A673 (cell line): Measurements from ENCODE around the gene TAF4. TPM values are rescaled to one million over a fixed set of nuclear protein-coding genes. Genes with fewer than 3 reads are reported as not detected.

ENCODE experiments used
- BruUV-seq: library from RNA; stranded (reverse); fragments of 400-500 nt; replicated peaks from 2 replicates; lab custom pipeline; 2021; lab: Mats Ljungman, UMichigan
- CTCF ChIA-PET: fragments of 300-600 bp; sonication (Branson Sonifier 250); formaldehyde crosslinking; loops from one replicate; lab custom pipeline; 2022; ENCODE audit warnings: antibody characterized with exemption; lab: Charles Lee
- POLR2A ChIA-PET: fragments of 300-600 bp; sonication (Branson Sonifier 250); formaldehyde crosslinking; loops from one replicate; lab custom pipeline; 2022; ENCODE audit warnings: antibody characterized with exemption; ENCODE audit not compliant: low non-redundant PET; lab: Charles Lee
- DNase-seq: peaks from one replicate; pipeline ENCODE4 v3.0.0-alpha.2; 2015; ENCODE audit warnings: low spot score
- H3K27ac ChIP-seq: fragments of 200-600 bp; sonication (generic); 2 replicates; pipeline ENCODE4 v1.5.1; 2016; ENCODE audit warnings: mixed run types, low read depth, mild to moderate bottlenecking, mixed read lengths, antibody characterized with exemption, low read length; ENCODE audit not compliant: poor library complexity, severe bottlenecking
- H3K27me3 ChIP-seq: fragments of 200-600 bp; sonication (generic); replicated peaks from 2 replicates; pipeline ENCODE4 v1.6.1; 2017; ENCODE audit warnings: mixed run types, low read depth, mild to moderate bottlenecking, mixed read lengths, antibody characterized with exemption, low read length; ENCODE audit not compliant: insufficient read depth, poor library complexity
- H3K36me3 ChIP-seq: fragments of 200-600 bp; sonication (generic); 2 replicates; pipeline ENCODE4 v1.6.1; 2016; ENCODE audit warnings: mixed run types, mild to moderate bottlenecking, mixed read lengths, antibody characterized with exemption, low read length; ENCODE audit not compliant: insufficient read depth, poor library complexity, severe bottlenecking
- H3K4me1 ChIP-seq: fragments of 200-600 bp; sonication (generic); 2 replicates; pipeline ENCODE4 v1.6.1; 2017; ENCODE audit warnings: mixed run types, mild to moderate bottlenecking, mixed read lengths, antibody characterized with exemption, low read length; ENCODE audit not compliant: insufficient read depth, poor library complexity, severe bottlenecking
- H3K4me3 ChIP-seq: fragments of 200-600 bp; sonication (generic); 2 replicates; pipeline ENCODE4 v1.5.1; 2016; ENCODE audit warnings: low read depth, mixed run types, mild to moderate bottlenecking, mixed read lengths, low read length; ENCODE audit not compliant: poor library complexity, severe bottlenecking
- H3K9me3 ChIP-seq: fragments of 200-600 bp; sonication (generic); 2 replicates; pipeline ENCODE4 v1.6.1; 2016; ENCODE audit warnings: mixed run types, low read depth, mild to moderate bottlenecking, mixed read lengths, antibody characterized with exemption, low read length; ENCODE audit not compliant: poor library complexity, severe bottlenecking
- EZH2 ChIP-seq: fragments of 200-600 bp; sonication (generic); IDR thresholded peaks from 2 replicates; pipeline ENCODE4 v1.6.1; 2017; ENCODE audit warnings: borderline replicate concordance, low read depth, mild to moderate bottlenecking, mixed read lengths, antibody characterized with exemption, low read length; ENCODE audit not compliant: poor library complexity, severe bottlenecking
- intact Hi-C: fragments of 100-400 bp; cut with micrococcal nuclease; formaldehyde crosslinking; loops from one replicate; pipeline ENCODE4 v1.10.0; 2022; ENCODE audit not compliant: unreplicated experiment
- total RNA-seq: library from RNA; stranded (reverse); gene quantifications from 2 replicates; pipeline ENCODE4 v1.2.3, GENCODE V29; 2021
- TF ChIP-seq, protein P1 (sequence below): fragments of 300-800, 200-600 bp; sonication (generic); conservative IDR thresholded peaks from 2 replicates; pipeline ENCODE4 v1.5.1; 2017; ENCODE audit warnings: low read depth, mild to moderate bottlenecking, antibody characterized with exemption, low read length, moderate library complexity, mixed read lengths

Gene TAF4
- total RNA-seq, 1 experiment from 2014 or later = 37.0 TPM

DNA sequence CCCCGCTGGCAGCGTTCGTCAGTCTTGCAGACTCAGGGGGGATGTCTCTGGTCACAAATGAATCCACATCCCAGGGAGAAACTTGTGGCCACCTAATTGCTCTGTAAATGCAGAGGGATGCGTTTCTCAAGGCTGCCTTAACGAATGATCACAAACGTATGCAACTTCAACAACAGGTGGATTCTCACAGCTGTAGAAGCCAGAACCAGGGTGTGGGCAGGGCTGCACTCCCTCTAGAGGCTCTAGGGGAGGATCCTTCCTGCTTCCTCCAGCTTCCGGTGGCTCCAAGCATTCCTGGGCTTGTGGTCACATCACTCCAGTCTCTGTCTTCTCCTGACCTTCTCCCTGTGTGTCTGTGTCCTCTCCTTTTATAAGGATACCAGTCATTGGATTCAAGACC lies 3.3 kb upstream of the TAF4 start:
- TF ChIP-seq EZH2 = no peak
- TF ChIP-seq, protein P1, sequence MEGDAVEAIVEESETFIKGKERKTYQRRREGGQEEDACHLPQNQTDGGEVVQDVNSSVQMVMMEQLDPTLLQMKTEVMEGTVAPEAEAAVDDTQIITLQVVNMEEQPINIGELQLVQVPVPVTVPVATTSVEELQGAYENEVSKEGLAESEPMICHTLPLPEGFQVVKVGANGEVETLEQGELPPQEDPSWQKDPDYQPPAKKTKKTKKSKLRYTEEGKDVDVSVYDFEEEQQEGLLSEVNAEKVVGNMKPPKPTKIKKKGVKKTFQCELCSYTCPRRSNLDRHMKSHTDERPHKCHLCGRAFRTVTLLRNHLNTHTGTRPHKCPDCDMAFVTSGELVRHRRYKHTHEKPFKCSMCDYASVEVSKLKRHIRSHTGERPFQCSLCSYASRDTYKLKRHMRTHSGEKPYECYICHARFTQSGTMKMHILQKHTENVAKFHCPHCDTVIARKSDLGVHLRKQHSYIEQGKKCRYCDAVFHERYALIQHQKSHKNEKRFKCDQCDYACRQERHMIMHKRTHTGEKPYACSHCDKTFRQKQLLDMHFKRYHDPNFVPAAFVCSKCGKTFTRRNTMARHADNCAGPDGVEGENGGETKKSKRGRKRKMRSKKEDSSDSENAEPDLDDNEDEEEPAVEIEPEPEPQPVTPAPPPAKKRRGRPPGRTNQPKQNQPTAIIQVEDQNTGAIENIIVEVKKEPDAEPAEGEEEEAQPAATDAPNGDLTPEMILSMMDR = 0 out of 2 replicates have a peak, but pooled peaks have one; percentile 9
- intact Hi-C loops = no loop called here
- no peak overlapping the region for H3K4me3 ChIP-seq
- ChIA-PET POLR2A (no interaction called here), CTCF (no interaction called here)
- peaks cover 15% of the 10 kb centered on the region for H3K4me1 ChIP-seq
- no peak overlapping the region for H3K27ac ChIP-seq
- DNase-seq = no peak
- no peaks in the 10 kb centered on the region for H3K36me3 ChIP-seq
- BruUV-seq = no TSS peak
- H3K27me3 ChIP-seq = no peaks in the 10 kb centered on the region
- H3K9me3 ChIP-seq = peaks cover 8% of the 10 kb centered on the region

GRCh38 chr20:62067547-62068260 lies 2.0 kb upstream of the TAF4 start:
- H3K4me1 ChIP-seq = peaks cover 21% of the 10 kb centered on the region
- intact Hi-C loops = loop anchor here (2.0 kb wide), 1 partner anchor 53 kb away; no protein-coding TSS in a partner anchor
- ChIA-PET CTCF (no interaction called here), POLR2A (no interaction called here)
- TF ChIP-seq, protein P1 = no peak
- no peak for TF ChIP-seq EZH2
- H3K9me3 ChIP-seq = no peaks in the 10 kb centered on the region
- no TSS peak for BruUV-seq
- peaks cover 7% of the 10 kb centered on the region for H3K36me3 ChIP-seq
- H3K27ac ChIP-seq = no peak overlapping the region
- H3K4me3 ChIP-seq = no peak overlapping the region
- no peak for DNase-seq
- no peaks in the 10 kb centered on the region for H3K27me3 ChIP-seq

DNA sequence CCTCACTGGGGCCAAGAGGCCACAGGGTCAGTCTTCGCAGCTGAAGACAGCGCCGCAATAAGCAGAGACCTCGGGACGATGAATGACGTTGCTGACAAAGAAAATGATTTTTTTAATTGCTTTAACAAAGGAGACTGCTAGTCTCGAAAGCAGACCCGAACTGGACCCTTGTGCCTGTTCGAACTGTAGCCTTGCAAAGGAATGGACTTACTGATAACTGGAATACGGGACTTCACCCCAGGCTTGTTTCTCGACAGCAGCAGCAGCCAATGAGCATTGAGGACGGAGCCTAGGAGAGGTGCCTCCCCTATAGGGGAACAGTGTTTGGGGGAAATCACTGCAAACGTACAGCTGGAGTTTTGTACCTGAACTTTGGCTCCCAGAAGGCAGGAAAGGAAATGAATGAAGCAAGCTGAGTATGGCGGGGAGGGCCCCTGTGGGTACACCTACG lies 1.3 kb upstream of the TAF4 start:
- peak overlapping the region; percentile 88 for H3K27ac ChIP-seq
- ChIA-PET CTCF (no interaction called here), POLR2A (no interaction called here)
- H3K27me3 ChIP-seq = no peaks in the 10 kb centered on the region
- peaks cover 21% of the 10 kb centered on the region for H3K4me1 ChIP-seq
- TF ChIP-seq, protein P1 = no peak
- TF ChIP-seq EZH2 = no peak
- intact Hi-C loops = loop anchor here (2.0 kb wide), 1 partner anchor 54 kb away; no protein-coding TSS in a partner anchor
- peak overlapping the region; percentile 54 for H3K4me3 ChIP-seq
- BruUV-seq = TSS peak; percentile 80
- H3K36me3 ChIP-seq = peaks cover 7% of the 10 kb centered on the region
- no peaks in the 10 kb centered on the region for H3K9me3 ChIP-seq
- DNase-seq = peak; percentile 53
